Left colon (tissue), 2 donors: Measurements from ENCODE around the gene MMP20. TPM values are rescaled to one million over a fixed set of nuclear protein-coding genes. Genes with fewer than 3 reads are reported as not detected.

Experiments
- ATAC-seq: fragments of 200-7000 bp; cut with Tn5 transposase; one replicate; pipeline ENCODE4 v1.9.1; 2020; ENCODE audit warnings: mild to moderate bottlenecking, moderate library complexity
- DNase-seq, 2 donors: peaks; one replicate each; pipeline ENCODE4 v3.0.0-alpha.2; 2020
- intact Hi-C, 2 donors: fragments of 100-400 bp; cut with DNase I in 1 of 2; cut with micrococcal nuclease in 1 of 2; formaldehyde crosslinking; loops; one replicate each; pipeline versions ENCODE4 v1.11.2 to v1.14.0; 2022; cut with DNase I, micrococcal nuclease
- long read RNA-seq: library from polyadenylated mRNA; unstranded; transcript quantifications from one replicate; pipeline ENCODE4 v2.0.0, GENCODE V29; 2021
- total RNA-seq, 2 donors: library from RNA; stranded (reverse); fragmentation: NEBNext Ultra II Directional; extraction: Animal tissue kit (Norgen Biotek cat#: 25700); gene quantifications; one replicate each; pipeline ENCODE4 v1.2.1, GENCODE V29; 2021
- donor health status: DM: no; HTN: no; CAD: no.
- donor health status: DM: yes; HTN: yes; CAD: no.

MMP20 gene
- not detected for total RNA-seq
- long read RNA-seq, result 0 reads

DNA sequence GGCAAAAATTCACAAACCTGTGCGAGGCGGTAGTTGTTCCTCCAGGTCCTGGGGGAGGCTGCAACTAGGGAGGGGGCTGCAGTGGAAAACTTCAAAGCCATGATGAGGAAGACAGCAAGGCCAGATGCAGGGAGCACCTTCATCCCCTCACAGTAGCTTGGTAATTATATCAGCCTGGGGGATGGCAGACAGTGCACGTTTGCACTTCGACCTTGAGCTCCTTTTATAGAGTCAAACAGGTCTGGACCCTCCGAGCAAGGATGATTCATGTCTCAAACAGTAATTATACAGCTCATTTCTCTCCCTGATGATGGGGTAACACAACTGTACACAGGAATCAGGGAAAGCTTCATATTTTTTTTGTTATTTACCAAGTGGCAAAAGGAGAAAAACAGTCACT is at the start of gene MMP20:
TSS of gene MMP20 (minus strand) at position 156 of the 400 bp plus-strand sequence. CDS start at position 143, 13 bp downstream.
- ATAC-seq (no peak), DNase-seq (no peak)
- intact Hi-C loops, result no loop called here

DNA sequence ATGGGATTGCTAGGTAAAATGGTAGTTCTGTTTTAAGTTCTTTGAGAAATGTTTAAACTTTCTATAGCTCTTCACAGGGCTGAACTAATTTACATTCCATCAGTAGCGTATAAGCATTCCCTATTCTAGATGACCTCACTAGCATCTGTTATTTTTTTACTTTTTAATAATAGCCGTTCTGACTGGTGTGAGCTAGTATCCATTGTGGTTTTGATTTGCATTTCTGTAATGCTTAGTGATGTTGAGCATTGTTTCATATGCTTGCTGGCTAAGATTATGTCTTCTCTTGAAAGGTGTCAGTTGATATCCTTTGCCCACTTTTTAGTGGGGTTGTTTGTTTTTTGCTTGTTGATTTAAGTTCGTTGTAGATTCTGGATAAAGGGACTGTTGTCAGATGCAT is 44.5 kb upstream of the MMP20 start:
- intact Hi-C loops, result loop anchor here in 1 of 2 donors (10.0 kb wide), 1 partner anchor 335 kb away; no protein-coding TSS in a partner anchor
- ATAC-seq (no peak), DNase-seq (no peak)

- ATAC-seq, result peak; percentile 75
- no peak for DNase-seq
- intact Hi-C loops, result loop anchor here in 1 of 2 donors (10.0 kb wide), 1 partner anchor 332 kb away; no protein-coding TSS in a partner anchor
Observed at GRCh38 chr11:102666331-102666957, 41.3 kb upstream of the MMP20 start.

GRCh38 chr11:102664001-102664752 is 39.0 kb upstream of the MMP20 start:
- DNase-seq, result no peak
- no peak for ATAC-seq
- intact Hi-C loops, result loop anchor here in 1 of 2 donors (10.0 kb wide), 1 partner anchor 329 kb away; no protein-coding TSS in a partner anchor

DNA sequence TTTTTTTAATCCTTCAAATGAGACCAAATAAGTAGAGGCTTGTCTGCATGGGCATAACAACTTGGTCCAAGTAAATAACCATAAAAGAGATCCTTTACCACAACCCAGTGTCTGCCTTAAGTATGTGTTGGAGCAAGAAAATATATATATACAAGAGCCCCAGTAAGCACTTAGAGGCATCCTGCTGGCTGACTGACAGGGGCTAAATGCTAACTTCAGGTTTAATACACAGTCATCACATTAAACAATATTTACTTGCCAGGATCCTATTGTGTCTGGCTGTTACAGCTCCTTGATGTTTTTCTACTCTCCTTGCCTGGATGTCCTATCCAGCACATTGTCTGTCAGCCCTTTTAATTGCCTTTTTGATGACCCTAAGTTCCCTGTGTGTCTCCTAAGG is 37.5 kb upstream of the MMP20 start:
- no peak for ATAC-seq
- intact Hi-C loops, result loop anchor here in 1 of 2 donors (10.0 kb wide), 1 partner anchor 328 kb away; no protein-coding TSS in a partner anchor

GRCh38 chr11:102661040-102661439 is 35.9 kb upstream of the MMP20 start:
- ATAC-seq (no peak), DNase-seq (no peak)
- intact Hi-C loops, result loop anchor here in 1 of 2 donors (10.0 kb wide), 1 partner anchor 326 kb away; no protein-coding TSS in a partner anchor

More for the DNA sequence above, 37.5 kb upstream of the MMP20 start:
- no peak for DNase-seq

DNA sequence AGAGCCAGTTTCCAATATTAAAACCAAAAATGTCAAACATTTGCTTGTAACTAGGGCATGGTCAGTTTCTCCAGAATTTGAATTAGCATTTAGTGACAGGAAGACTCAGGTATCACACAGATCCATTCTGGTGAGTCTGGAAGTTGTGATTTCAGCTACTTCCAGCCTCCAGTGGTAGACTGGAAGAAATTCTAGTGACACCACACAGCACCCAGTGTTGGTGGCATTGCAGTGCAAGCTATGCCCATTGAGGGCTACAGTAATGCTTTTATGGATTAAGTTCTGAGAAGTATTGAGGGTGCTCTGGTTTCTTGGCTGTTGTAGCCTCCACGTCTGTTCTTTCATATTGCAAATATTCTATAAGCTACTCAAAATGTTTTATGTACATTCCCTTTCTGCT is 31.4 kb upstream of the MMP20 start:
- intact Hi-C loops, result no loop called here
- ATAC-seq (no peak), DNase-seq (no peak)

GRCh38 chr11:102655547-102655946 is 30.4 kb upstream of the MMP20 start:
- intact Hi-C loops, result no loop called here
- ATAC-seq (no peak), DNase-seq (no peak)

DNA sequence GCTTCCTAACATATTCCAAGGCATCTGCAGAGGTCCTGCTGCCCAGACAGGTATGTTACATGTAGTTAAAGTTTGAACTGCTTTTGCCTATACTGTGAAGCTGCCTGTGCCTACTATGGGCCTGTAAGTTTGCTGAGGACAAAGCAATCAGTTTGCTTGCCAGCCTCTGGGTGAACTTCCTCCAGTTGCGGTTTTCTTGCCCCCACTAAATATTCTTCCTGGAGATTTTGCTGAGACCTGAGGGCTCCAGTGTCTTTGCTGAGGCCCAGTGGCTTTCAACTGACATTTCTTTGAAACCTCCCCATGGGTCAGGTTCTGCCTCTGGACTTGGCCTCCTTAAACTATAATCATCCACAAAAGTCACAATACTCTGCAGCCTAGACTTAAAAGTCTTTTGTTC is 29.6 kb upstream of the MMP20 start:
- DNase-seq (no peak), ATAC-seq (no peak)
- intact Hi-C loops, result no loop called here

- intact Hi-C loops, result no loop called here
- DNase-seq (no peak), ATAC-seq (no peak)
Observed at GRCh38 chr11:102653744-102654291, 28.7 kb upstream of the MMP20 start.

DNA sequence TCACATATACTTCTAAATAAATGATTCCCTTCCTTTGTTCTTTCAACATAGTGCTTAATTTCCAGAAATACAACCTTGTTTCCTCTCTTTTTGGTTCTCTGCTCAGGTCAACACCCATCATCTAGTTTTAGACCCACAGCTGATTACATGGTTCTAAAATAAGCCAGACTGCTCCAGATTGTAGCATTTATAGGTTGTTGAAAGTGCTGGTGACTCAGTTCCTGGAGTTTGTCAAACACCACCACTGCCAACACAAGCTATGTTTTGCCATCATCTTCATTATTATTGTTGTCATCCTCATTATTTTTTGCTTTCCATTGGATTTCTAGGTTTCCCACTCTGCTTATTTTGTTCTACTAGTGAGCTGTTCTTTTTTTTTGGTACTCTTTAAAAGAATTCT is 22.3 kb upstream of the MMP20 start:
- DNase-seq (no peak), ATAC-seq (no peak)
- intact Hi-C loops, result no loop called here

- ATAC-seq (no peak), DNase-seq (no peak)
- intact Hi-C loops, result no loop called here
Observed at GRCh38 chr11:102643941-102644340, 18.8 kb upstream of the MMP20 start.

DNA sequence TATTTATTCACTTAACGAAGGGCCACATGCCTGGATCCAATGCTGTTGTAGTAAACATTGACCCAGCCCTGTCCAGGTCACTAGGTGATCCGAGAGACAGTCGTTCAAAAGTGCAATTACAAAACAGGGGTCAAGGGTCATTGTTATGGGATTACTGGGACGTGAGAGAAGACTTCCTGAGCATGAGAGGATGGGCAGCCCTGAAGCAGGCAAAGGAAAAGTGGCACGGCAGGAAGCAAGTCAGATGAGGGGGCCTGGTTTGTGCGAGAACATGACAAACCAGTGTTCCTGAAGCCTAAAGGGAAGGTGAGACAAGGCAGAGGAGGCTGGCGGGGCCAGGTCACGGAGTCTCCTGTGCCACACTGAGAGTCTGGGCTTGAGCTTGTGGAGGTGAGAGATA is 15.8 kb upstream of the MMP20 start:
- ATAC-seq (peak; percentile 64), DNase-seq (no peak)
- intact Hi-C loops, result no loop called here

GRCh38 chr11:102639656-102640055 is 14.5 kb upstream of the MMP20 start:
- intact Hi-C loops, result no loop called here
- ATAC-seq, result no peak
- no peak for DNase-seq

DNA sequence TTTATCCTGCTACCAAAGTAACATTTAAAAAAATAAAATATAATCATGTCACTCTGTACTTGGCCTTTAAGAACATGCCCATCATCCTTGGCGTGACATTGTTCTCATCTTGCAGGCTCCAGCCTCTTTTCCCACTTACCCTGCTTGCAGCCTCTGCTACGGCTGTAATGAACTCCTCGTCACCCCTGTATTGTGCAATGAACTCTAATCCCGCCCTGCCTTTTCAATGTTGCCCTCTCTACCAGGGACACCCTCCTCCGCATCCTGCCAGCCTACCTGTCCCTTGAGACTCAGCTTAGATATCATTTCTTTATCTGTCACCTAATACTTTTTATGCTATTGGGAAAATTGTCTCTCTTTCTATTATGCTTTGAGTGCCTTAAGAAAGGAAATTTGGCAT is 12.6 kb upstream of the MMP20 start:
- ATAC-seq (no peak), DNase-seq (no peak)

GRCh38 chr11:102633385-102634026 is 8.4 kb upstream of the MMP20 start:
- no peak for DNase-seq
- no peak for ATAC-seq
- intact Hi-C loops, result no loop called here

More for the DNA sequence above, 12.6 kb upstream of the MMP20 start:
- intact Hi-C loops, result no loop called here

GRCh38 chr11:102632026-102632425 is 6.9 kb upstream of the MMP20 start:
- no peak for ATAC-seq
- DNase-seq, result no peak
- intact Hi-C loops, result no loop called here

DNA sequence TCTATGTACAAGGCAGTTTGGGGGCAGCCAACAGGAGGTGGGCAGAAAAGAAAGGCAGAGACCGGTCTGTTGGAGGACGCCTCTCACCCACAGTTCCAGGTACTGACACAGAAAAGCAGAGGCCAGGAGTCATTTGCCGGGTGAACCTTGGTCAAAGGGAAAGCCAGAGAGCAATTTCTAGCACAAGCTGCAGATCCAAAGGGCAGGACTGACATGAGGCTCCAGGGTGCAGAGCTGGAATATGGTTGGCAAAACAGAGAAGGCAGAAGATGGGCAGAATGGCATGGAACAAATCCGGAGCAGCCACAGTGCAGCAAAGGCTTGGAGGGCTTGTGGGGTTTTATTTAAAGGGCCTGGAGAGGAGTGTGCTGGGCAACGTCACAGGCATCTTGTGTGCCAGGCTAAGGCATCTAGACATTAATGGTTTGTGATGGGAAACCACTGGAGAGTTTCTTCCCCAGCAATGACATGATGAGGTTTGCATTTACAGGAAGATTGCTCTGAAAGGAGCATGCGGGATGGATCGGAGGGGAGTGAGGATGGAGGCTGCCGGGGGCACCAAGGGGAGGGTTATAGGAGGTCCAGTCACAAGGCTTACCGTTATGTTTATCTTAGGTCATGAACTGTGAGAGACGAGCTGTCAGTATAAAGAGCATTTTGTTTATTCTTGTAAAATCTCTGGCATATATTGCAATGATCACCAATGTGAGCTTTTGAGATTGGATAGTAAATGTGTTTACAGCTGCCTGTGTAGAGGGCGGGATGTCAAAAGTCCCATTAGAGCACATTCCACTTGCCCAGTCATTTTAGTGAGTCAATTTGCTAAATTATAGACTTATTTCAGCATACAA is 5.7 kb upstream of the MMP20 start:
- ATAC-seq, result no peak

More for the DNA sequence above, 5.7 kb upstream of the MMP20 start:
- DNase-seq, result no peak
- intact Hi-C loops, result no loop called here
